Glutamatergic neuron (in vitro differentiated cells): ENCODE data around the gene ZNF318. TPM values are rescaled to one million over a fixed set of nuclear protein-coding genes. Genes with fewer than 3 reads are reported as not detected.
"Not testable (repeated sequence)": the region's sequence is repeated elsewhere in the genome, so short reads cannot be mapped to it uniquely, and the experiment has no call there.

Experiments used
- DNase-seq: peaks from one replicate; pipeline ENCODE4 v3.0.0; 2022
- H3K27ac Mint-ChIP-seq: one replicate; pipeline ENCODE4 v1.8.0; 2020; ENCODE audit warnings: mild to moderate bottlenecking, mixed read lengths, inconsistent platforms; ENCODE audit not compliant: unreplicated experiment
- H3K27me3 Mint-ChIP-seq: one replicate; pipeline ENCODE4 v1.8.0; 2020; ENCODE audit warnings: mild to moderate bottlenecking, moderate library complexity, mixed read lengths, inconsistent platforms; ENCODE audit not compliant: unreplicated experiment
- H3K36me3 Mint-ChIP-seq: one replicate; pipeline ENCODE4 v1.8.0; 2020; ENCODE audit warnings: mild to moderate bottlenecking, mixed read lengths, inconsistent platforms; ENCODE audit not compliant: unreplicated experiment
- H3K4me1 Mint-ChIP-seq: one replicate; pipeline ENCODE4 v1.8.0; 2020; ENCODE audit warnings: mild to moderate bottlenecking, low read depth, mixed read lengths, inconsistent platforms; ENCODE audit not compliant: unreplicated experiment
- H3K4me3 Mint-ChIP-seq: one replicate; pipeline ENCODE4 v1.8.0; 2020; ENCODE audit warnings: mild to moderate bottlenecking, mixed read lengths, inconsistent platforms; ENCODE audit not compliant: unreplicated experiment
- H3K9me3 Mint-ChIP-seq: one replicate; pipeline ENCODE4 v1.8.0; 2020; ENCODE audit warnings: mild to moderate bottlenecking, moderate library complexity, mixed read lengths, inconsistent platforms; ENCODE audit not compliant: unreplicated experiment
- total RNA-seq: library from RNA; stranded (reverse); fragmentation: NEBNext Ultra II Directional; extraction: Animal tissue kit (Norgen Biotek cat#: 25700); gene quantifications from one replicate; pipeline ENCODE4 v1.2.1, GENCODE V29; 2021; ENCODE audit not compliant: unreplicated experiment
- TF ChIP-seq, protein P1 (sequence below): fragments of 200-600 bp; sonication (generic); IDR thresholded peaks from one replicate; pipeline ENCODE4 v1.5.0; 2021; ENCODE audit not compliant: partially characterized antibody, unreplicated experiment

Gene ZNF318
- total RNA-seq, 1 donor from 2014 or later, result 26.3 TPM

GRCh38 chr6:43303751-43304331, 65.6 kb downstream of the ZNF318 start:
- peaks cover 8% of the 10 kb centered on the region for H3K27me3 Mint-ChIP-seq
- no peak for DNase-seq
- no peaks in the 10 kb centered on the region for H3K36me3 Mint-ChIP-seq
- no peak overlapping the region for H3K4me3 Mint-ChIP-seq
- no peaks in the 10 kb centered on the region for H3K4me1 Mint-ChIP-seq
- no peak overlapping the region for H3K27ac Mint-ChIP-seq
- TF ChIP-seq, protein P1, sequence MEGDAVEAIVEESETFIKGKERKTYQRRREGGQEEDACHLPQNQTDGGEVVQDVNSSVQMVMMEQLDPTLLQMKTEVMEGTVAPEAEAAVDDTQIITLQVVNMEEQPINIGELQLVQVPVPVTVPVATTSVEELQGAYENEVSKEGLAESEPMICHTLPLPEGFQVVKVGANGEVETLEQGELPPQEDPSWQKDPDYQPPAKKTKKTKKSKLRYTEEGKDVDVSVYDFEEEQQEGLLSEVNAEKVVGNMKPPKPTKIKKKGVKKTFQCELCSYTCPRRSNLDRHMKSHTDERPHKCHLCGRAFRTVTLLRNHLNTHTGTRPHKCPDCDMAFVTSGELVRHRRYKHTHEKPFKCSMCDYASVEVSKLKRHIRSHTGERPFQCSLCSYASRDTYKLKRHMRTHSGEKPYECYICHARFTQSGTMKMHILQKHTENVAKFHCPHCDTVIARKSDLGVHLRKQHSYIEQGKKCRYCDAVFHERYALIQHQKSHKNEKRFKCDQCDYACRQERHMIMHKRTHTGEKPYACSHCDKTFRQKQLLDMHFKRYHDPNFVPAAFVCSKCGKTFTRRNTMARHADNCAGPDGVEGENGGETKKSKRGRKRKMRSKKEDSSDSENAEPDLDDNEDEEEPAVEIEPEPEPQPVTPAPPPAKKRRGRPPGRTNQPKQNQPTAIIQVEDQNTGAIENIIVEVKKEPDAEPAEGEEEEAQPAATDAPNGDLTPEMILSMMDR, result no peak
- H3K9me3 Mint-ChIP-seq, result peaks cover 4% of the 10 kb centered on the region

GRCh38 chr6:43303006-43303405, 66.4 kb downstream of the ZNF318 start:
- H3K27ac Mint-ChIP-seq, DNase-seq, H3K4me1 Mint-ChIP-seq, H3K36me3 Mint-ChIP-seq, H3K27me3 Mint-ChIP-seq, H3K9me3 Mint-ChIP-seq, H3K4me3 Mint-ChIP-seq: not testable (repeated sequence)

GRCh38 chr6:43302126-43302525, 67.3 kb downstream of the ZNF318 start:
- no peaks in the 10 kb centered on the region for H3K4me1 Mint-ChIP-seq
- no peak for DNase-seq
- no peak overlapping the region for H3K4me3 Mint-ChIP-seq
- no peak overlapping the region for H3K27ac Mint-ChIP-seq
- H3K9me3 Mint-ChIP-seq, result peaks cover 4% of the 10 kb centered on the region
- H3K27me3 Mint-ChIP-seq, result peaks cover 6% of the 10 kb centered on the region
- TF ChIP-seq, protein P1, result no peak
- no peaks in the 10 kb centered on the region for H3K36me3 Mint-ChIP-seq

DNA sequence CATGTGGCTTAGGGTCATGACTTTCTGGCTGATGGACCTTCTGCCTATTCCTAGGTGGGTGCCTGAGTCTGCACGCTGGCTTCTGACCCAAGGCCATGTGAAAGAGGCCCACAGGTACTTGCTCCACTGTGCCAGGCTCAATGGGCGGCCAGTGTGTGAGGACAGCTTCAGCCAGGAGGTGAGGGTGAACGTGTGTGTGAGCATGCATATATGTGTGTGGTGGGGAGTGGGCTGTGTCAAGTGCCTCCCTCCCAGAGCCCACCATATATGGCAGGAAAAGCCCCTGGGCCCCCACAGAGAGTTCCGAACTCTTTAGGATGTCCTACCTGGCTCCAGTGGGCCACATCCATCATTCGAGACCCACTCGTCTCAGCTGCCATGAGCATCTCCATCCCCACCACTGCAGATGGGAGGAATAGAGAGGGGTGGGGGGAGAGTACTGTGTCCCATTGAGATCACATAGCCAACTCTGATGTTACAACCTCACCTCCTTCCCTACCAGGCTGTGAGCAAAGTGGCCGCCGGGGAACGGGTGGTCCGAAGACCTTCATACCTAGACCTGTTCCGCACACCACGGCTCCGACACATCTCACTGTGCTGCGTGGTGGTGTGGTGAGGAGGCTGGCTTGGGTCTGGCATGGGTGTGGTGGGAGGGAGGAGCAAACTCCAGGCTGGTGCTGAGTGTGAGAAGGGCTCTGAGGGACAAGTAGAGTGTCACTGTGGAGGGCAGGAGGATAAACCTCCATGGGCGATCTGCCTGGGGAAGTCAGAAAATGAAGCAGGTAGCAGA, 68.2 kb downstream of the ZNF318 start:
- no peaks in the 10 kb centered on the region for H3K36me3 Mint-ChIP-seq
- TF ChIP-seq, protein P1, result no peak
- no peak overlapping the region for H3K4me3 Mint-ChIP-seq
- DNase-seq, result no peak
- no peaks in the 10 kb centered on the region for H3K4me1 Mint-ChIP-seq
- H3K9me3 Mint-ChIP-seq, result peaks cover 4% of the 10 kb centered on the region
- peaks cover 7% of the 10 kb centered on the region for H3K27me3 Mint-ChIP-seq
- H3K27ac Mint-ChIP-seq, result no peak overlapping the region

DNA sequence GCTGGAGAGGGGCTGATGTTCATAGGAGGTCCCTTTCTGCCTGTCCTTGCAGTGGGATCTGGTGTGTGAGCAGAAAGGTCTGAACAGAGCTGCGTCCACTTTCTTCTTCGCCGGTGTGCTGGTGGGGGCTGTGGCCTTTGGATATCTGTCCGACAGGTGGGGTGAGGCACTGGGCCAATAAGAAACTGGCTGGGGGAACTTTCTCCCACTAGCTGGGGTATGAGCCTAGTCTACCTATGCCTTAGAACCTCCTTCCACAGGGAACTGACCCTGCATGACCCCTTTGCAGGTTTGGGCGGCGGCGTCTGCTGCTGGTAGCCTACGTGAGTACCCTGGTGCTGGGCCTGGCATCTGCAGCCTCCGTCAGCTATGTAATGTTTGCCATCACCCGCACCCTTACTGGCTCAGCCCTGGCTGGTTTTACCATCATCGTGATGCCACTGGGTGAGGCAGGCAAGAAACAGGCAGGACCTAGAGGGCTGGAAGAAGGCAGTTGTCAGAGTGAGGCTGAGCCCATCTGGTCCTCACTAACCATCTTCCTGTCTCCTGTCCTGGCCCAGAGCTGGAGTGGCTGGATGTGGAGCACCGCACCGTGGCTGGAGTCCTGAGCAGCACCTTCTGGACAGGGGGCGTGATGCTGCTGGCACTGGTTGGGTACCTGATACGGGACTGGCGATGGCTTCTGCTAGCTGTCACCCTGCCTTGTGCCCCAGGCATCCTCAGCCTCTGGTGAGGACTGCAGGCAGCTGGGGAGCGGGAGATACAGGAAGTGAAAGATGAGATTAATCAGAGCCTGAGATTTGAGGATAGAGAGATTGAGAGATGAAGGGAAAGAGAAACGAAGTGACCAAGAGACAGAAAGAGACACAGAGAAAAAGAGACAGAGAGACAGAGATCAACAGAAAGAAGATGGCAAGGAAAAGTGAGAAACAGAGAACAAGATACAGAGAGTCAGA, 69.8 kb downstream of the ZNF318 start:
- no peak for DNase-seq
- TF ChIP-seq, protein P1, result no peak
- no peaks in the 10 kb centered on the region for H3K4me1 Mint-ChIP-seq
- peaks cover 4% of the 10 kb centered on the region for H3K9me3 Mint-ChIP-seq
- H3K4me3 Mint-ChIP-seq, result no peak overlapping the region
- H3K27me3 Mint-ChIP-seq, result peaks cover 7% of the 10 kb centered on the region
- no peak overlapping the region for H3K27ac Mint-ChIP-seq
- no peaks in the 10 kb centered on the region for H3K36me3 Mint-ChIP-seq
